Mucosa of gallbladder (tissue), 1 donor: Measurements from ENCODE around the gene GABBR1. TPM values are rescaled to one million over a fixed set of nuclear protein-coding genes. Genes with fewer than 3 reads are reported as not detected.

Experiments used
- DNase-seq: peaks from one replicate; pipeline ENCODE4 v3.0.0-alpha.2; 2020; ENCODE audit warnings: low spot score
- total RNA-seq: library from RNA; stranded (reverse); gene quantifications from one replicate; pipeline ENCODE4 v1.2.1, GENCODE V29; 2021
- donor health status: DM: no; HTN: no; CAD: no.

Gene GABBR1
- total RNA-seq, 1 donor from 2014 or later, result 52.4 TPM

- DNase-seq, result no peak
These were observed 12.4 kb downstream of the GABBR1 start for GRCh38 chr6:29620630-29621029.

DNA sequence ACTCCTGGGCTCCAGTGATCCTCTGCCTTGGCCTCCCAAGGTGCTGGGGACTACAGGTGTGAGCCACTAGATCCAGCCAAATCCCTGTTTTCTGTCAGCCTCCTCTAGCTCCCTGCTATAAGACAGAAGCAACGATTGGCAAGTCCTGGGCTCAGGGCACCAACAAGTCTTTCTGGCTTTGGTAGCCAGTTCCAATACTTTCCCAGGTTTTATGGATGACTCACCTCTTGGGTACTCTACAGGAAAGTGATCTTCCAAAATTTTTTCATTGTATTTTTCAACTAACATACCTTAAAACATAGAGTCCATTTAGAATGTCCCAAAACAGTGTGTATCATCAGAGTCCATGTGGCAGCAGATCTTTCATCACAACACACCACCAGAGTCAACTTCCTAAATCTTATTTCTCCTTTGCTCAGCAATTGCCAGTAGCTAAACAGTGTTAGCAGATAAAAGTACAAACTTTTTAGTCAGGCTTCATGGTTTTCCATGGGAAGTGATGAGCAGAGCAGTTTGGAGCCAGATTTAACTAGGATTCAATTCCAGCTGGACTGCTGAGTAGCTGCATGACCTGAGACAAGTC, 13.3 kb downstream of the GABBR1 start:
- no peak for DNase-seq

DNA sequence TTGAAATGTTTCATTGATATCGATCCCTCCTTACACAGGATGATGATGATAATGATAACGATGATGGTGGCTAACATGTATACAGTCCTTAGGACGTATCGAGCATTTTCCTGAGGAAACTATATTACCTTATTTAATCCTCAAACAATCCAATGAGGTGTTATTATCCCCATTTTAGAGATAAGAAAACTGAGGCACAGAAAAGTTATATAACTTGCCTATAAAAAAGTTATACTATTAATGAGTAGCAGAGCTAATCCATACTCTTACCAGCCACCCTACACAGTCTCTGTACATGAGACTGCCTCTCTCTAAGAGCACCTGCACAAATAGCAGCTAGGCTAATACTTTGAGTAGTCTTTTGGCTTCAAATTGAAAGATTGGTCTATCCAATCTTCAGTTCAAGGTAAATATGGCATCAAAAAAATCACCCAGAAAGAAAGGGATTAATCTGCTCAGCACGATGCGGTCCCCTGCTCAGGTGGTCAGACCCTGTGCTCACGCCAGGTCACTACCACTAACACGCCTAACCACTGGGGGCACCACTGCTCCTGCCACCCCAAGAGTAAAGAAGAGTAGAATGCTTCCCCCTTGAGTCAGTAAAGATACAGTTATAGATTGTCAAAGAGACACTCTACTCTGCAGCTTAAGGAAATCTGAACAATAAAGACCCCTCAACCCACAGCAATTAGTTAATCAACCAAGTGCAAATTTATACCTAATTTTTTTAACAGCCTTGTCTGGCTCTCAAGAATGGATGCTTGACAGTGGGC, 15.0 kb downstream of the GABBR1 start:
- no peak for DNase-seq

DNA sequence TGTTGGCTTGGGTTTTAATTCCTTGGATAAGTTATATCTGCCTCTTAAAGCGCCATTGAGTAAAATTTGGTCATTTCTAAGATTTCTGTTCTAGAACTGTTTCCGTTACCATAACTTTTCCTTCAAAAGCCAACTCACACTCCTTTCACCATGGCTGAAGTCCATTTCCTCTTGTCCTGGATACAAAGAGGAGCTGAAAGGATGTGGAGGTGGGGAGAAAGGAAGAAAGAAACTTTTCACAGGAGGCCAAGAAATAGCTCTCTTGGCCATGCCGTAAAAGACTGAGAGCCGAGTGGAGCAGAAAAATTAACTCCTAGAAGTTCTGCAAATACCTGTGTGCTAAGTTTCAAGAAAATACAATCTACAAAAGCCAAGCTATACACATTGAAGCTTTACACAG, 21.6 kb downstream of the GABBR1 start:
- DNase-seq, result no peak

DNA sequence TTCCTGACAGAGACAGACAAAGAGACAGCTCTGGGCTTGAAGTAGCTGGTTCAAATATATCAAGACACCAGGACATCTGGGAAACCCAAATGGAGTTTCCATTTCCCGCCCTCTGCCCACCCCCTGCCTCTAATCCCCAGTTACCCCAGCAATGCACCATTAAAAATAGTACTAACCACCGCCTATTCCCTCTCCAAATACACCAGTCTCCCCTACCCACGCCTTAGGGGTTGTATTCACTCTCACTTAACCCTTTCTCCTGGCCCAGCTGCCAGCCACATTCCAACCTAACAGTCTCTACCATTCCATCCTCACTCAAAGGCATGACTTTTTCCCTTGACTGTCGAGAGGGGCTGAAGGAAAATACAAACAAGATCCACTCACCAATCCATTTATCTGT, 22.4 kb downstream of the GABBR1 start:
- DNase-seq, result no peak

GRCh38 chr6:29608131-29608530, 24.9 kb downstream of the GABBR1 start:
- no peak for DNase-seq

GRCh38 chr6:29603930-29604329, 29.1 kb downstream of the GABBR1 start:
- DNase-seq, result no peak

DNA sequence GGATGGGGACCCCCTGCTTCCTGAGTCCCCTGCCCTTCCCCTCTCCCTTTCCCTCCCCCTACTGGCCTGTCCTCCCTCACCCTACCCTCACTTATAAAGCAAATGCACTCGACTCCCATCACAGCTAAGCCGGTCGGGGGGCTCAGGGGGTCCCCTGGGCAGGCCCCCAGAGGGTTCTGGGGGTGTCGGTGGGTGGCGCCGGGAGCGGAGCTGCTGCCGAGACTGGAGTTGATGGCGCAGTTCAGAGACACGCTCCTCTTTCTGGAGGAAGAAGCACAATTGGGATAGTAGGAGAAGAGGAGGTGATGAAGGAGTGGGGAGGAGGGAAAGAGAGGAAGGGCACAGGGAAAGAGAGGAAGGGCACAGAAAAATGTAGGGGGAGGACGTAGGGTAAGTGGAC, 29.5 kb downstream of the GABBR1 start:
- no peak for DNase-seq

DNA sequence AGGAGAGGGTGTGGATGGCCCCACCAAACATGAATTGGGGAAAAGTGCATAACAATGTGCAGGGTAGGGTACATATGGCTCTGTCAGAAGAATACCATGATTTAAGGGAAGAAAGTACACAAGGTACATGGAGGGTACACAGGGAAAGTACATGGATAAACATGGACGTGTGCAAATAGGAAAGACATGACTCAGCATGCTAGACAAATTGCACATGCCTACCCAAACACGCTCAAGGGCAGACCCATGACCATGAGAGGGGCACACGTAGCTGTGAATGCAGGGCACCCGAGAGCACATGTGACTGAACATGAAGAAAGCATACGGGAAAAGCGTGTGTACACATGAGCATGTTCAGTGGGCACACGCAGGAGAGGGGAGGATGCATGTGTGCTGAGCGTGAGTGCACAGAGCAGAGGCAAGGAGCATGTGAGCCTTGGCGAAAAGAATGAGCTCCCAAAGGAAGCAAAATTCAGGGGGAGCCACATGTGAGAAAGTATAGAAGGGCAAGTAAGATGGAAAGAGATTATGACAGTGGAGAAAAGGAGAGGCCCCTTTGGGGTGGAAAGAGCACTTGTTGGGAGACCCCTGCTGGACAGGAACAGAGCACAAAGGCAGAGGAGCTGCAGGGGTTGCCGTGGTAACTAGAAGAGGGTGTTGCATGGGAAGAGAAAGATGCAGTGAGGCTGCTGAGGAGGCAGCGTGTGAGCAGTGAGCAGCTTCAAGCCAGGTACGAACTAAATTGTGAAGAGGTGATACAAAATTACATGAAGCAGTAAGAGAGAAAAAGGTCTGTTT, 30.2 kb downstream of the GABBR1 start:
- no peak for DNase-seq

- DNase-seq, result no peak
These were observed 34.7 kb downstream of the GABBR1 start for GRCh38 chr6:29598172-29598747.

- DNase-seq, result no peak
These were observed 35.8 kb downstream of the GABBR1 start for GRCh38 chr6:29597184-29597583.

- no peak for DNase-seq
These were observed 36.5 kb downstream of the GABBR1 start for GRCh38 chr6:29596381-29596900.

DNA sequence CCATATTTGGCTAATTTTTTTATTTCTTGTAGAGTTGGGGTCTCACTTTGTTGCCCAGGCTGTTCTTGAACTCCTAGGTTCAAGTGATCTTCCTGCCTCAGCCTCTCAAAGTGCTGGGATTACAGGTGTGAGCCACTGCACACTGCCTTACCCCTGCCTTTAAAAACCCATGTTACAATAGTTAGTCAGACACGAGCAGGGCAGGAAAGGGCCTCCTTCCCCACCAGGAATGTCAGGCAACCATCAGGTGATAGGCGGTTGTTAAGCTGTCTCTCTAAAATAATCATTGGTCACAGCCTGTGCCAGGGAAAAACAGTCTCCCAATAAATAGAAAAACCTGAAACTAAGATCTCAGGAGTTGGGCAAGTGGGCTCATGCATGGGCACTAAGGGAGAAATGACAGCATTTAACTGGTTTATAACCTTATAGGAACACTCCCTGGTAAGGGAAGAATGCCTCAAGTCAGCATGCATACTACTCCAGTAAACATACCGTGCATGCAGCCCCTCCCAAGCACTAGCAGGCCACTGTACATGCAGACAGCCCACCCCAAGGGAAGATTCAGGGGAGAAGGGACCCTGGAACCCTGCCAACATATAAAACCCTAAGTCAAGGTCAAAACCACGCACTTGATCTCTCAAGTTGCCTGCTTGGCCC, 39.7 kb downstream of the GABBR1 start:
- no peak for DNase-seq

DNA sequence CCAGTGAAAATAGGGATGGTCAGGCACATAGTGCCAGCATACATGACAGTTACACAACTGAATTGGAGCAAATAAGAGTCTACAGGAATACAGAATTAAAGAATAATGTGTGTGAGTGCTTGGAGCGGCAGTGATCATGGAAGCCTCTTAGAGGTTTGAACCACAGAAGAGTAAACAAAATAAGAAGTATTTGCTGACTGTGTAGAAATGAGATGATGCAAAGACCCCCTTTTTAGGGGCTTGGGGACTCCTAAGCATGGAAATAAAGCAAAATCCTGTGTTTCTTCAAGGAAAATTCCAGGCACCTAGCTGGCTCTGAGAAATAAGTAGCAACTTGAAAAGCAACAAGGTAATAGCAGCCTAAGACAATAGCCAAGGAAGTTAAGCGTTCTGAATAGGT, 41.3 kb downstream of the GABBR1 start:
- DNase-seq, result no peak

GRCh38 chr6:29590218-29590808, 42.7 kb downstream of the GABBR1 start:
- no peak for DNase-seq

DNA sequence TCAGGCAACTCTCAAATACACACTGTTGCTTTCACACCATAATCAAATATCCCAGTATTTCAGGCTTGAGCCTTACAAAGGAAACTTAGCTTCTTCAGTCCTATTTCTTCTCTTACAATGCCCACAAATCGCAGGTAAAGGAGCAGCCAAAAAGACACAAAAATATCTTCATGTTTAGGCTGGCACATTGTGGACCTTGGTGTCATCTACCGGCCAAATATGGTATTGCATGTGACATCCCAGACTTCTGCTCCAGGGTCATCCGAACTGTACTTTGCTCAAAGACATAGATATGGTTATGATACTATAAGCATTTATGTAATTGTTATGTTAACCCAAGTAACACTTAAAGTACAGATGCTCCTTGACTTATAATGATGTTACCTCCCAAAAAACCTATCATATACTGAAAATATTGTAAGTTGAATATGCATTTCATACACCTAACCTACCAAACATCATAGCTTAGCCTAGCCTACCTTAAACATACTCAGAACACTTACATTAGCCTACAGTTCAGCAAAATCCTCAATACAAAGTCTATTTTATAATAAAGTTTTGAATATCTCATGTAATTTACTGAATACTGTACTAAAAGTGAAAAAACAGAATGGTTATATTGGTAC, 43.4 kb downstream of the GABBR1 start:
- peak; percentile 60 for DNase-seq

DNA sequence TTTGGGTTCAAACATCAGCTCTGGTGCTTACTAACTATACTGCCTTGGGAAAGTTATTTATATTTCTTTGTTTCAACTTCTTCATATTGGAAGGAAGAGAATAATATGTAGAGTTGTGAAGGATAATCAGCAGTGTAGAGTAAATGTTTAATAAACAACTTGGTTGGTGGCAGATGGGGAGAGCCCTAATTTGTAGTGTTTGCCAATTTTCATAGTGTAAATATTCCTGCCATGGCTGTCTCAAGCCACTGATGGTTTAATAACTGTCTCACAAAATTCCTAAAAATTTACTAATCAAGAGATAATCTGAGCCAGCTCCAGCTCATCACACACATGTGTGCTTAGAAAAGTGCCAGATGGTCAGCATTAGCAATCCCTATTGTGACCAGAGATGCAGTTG, 48.2 kb downstream of the GABBR1 start, which contains the start of gene OR2H2:
Gene OR2H2 (plus strand): TSS at position 301 of the 400 bp plus-strand sequence. CDS start 2,824 bp downstream, outside the sequence.
- no peak for DNase-seq

DNA sequence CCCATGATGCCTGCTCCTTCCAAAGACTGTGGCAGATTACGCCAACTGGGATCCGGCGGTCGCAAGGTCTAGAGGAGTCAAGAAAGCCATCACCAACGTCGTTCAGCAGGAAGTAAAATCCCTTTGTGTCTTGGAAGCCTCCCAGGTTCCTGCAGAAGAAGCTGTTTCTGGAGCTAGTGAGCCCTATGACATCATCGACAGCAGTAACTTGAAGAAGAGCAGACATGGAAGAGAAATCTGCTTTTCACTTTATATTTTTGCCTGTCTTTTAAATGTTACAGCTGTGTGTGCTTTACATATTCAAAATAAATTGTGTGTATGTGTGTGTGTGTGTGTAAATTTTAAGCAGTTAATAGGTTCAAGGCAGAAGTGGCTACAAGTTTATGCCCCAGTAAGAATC, 55.4 kb downstream of the GABBR1 start:
- DNase-seq, result no peak

GRCh38 chr6:29576056-29576455, 56.9 kb downstream of the GABBR1 start:
- DNase-seq, result no peak

DNA sequence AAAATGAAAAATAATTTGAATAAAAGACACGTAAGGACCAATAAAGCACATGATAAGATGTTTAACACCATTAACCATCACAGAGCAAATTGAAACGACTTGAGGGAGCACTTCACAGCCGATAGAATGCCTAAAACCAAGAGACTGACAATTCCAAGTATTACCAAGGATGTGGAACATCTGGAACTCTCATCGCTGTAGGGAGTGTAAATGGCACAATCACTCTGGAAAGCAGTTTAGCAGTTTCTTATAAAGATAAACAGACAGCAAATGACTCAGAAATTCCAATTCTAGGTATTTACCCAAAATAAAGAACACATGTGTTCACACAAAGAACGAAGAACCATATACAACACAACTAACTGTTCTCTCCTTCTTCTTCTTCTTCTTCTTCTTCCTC, 65.0 kb downstream of the GABBR1 start:
- no peak for DNase-seq

DNA sequence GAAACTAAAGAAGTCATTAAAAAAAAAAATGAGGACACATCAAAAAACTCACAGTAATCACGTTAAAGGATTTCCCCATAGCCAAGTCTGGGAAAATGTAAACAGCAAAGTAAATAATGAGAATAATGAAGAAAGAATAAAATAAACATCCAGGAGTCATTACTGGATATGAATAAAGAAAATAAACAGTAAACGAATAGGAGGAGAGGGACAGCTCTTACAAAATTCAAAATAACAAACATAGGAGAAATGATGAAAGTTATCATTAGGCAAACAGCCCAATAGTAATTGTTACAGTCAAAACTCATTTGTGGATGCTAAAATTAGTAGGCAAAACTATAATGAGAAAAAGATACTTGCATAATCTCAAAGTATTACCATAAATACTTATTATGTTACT, 65.4 kb downstream of the GABBR1 start:
- no peak for DNase-seq
